Bronchial epithelial cell (primary cell): ENCODE data around the gene PHOX2B. TPM values are rescaled to one million over a fixed set of nuclear protein-coding genes. Genes with fewer than 3 reads are reported as not detected.

Experiments
- DNase-seq: peaks from one replicate; pipeline ENCODE4 v3.0.0-alpha.2; 2010; ENCODE audit warnings: low read depth
- FAIRE-seq: peaks from 2 replicates; lab custom pipeline; 2011; peaks lifted over from hg19 to GRCh38; lab: Jason Lieb, UNC
- H3K27me3 ChIP-seq: 2 replicates; pipeline ENCODE4 v1.5.1; 2011; ENCODE audit warnings: low read length; ENCODE audit not compliant: control insufficient read depth, insufficient read depth
- H3K36me3 ChIP-seq: 2 replicates; pipeline ENCODE4 v1.5.1; 2011; ENCODE audit warnings: low read length; ENCODE audit not compliant: control insufficient read depth, insufficient read depth
- H3K4me3 ChIP-seq: 2 replicates; pipeline ENCODE4 v1.5.1; 2011; ENCODE audit warnings: mild to moderate bottlenecking, low read depth, low read length, control low read depth
- CTCF ChIP-seq: IDR thresholded peaks from 2 replicates; pipeline ENCODE4 v1.5.1; 2011; ENCODE audit warnings: mild to moderate bottlenecking, moderate library complexity, low read length, control low read depth, inconsistent platforms; ENCODE audit not compliant: insufficient read depth, severe bottlenecking
- total RNA-seq: library from RNA; depleted of rRNA; stranded (reverse); fragments of >200 nt; gene quantifications from 2 replicates; pipeline ENCODE4 v1.2.1, GENCODE V29; 2014

The PHOX2B gene
- total RNA-seq, 1 donor from 2014 or later: not detected

GRCh38 chr4:41791557-41791956 lies 43.0 kb upstream of the PHOX2B start:
- H3K4me3 ChIP-seq: no peak overlapping the region
- no peak for TF ChIP-seq CTCF
- no peaks in the 10 kb centered on the region for H3K36me3 ChIP-seq
- DNase-seq (no peak), FAIRE-seq (no peak)
- H3K27me3 ChIP-seq: no peaks in the 10 kb centered on the region

- no peaks in the 10 kb centered on the region for H3K36me3 ChIP-seq
- DNase-seq: no peak
- H3K4me3 ChIP-seq: no peak overlapping the region
- no peak for TF ChIP-seq CTCF
- no peak for FAIRE-seq
- no peaks in the 10 kb centered on the region for H3K27me3 ChIP-seq
These were observed 39.4 kb upstream of the PHOX2B start for GRCh38 chr4:41787931-41788330.

DNA sequence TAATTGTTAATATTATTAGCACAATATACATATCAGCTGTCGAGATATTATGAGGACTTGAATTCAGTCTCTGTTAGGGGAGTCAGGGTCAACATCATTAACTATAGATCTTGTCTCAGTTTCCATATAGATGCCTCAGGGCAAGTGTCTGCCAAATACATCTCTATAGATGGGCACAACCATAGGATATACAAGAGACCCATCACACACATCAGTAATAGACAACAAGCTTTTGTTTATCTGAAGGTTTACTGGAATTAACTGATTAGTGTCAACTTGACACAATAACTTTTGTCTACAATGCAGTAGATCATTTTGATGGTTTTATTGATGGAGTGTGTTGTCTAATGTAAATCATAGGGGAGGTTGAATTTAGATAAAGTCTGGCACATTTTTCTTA lies 37.1 kb upstream of the PHOX2B start:
- H3K4me3 ChIP-seq: no peak overlapping the region
- H3K27me3 ChIP-seq: no peaks in the 10 kb centered on the region
- no peaks in the 10 kb centered on the region for H3K36me3 ChIP-seq
- no peak for DNase-seq
- no peak for FAIRE-seq
- TF ChIP-seq CTCF: no peak

DNA sequence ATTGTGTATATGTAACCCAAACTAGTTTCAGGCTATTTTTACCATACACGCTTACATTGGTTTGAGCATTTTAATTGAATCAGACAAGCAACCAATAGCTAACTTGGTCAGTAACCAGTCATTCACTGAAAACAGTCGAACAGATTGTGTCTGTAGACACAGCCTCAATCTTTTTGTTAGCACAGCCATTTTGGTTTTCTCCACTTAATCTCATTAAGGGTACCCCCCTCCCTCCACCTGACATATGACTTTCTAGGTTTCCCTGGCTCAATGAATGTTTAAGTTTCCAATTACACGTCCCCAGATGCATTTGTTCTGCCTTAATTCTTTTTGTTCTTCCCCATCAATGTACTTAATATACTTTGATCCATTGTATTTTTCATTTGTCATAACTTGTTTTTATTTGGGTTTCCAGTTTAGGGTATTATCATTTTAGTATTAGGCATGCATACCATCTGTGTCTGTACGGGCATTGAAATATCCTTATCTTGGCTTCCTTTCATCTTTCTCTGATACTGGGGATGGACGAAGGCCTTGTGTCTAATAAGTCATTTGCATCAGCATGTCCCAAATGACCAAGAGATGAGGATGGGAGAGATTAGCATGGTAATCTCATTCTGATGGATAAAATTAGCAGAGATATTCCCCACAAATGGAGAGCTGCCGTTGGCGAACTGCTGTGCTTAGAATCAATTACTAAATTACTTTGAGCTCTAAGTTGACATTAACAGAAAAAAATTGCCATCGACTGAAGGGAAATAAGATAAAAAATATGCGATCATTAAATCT lies 35.9 kb upstream of the PHOX2B start:
- Histone ChIP-seq H3K27me3 (no peaks in the 10 kb centered on the region), H3K36me3 (no peaks in the 10 kb centered on the region), H3K4me3 (no peak overlapping the region)
- DNase-seq (no peak), FAIRE-seq (no peak)
- TF ChIP-seq CTCF: no peak

- no peak for FAIRE-seq
- H3K36me3 ChIP-seq: no peaks in the 10 kb centered on the region
These were observed 27.9 kb upstream of the PHOX2B start for GRCh38 chr4:41776466-41776865.

More at GRCh38 chr4:41776466-41776865, 27.9 kb upstream of the PHOX2B start:
- no peak overlapping the region for H3K4me3 ChIP-seq
- no peaks in the 10 kb centered on the region for H3K27me3 ChIP-seq
- no peak for TF ChIP-seq CTCF
- DNase-seq: no peak
